IPS-15b (cell line): Measurements from ENCODE around the gene COX4I2.
"Not testable (repeated sequence)": the region's sequence is repeated elsewhere in the genome, so short reads cannot be mapped to it uniquely, and the experiment has no call there.

Experiments used
- H3K27me3 ChIP-seq: one replicate; pipeline ENCODE4 v1.6.1; 2013; ENCODE audit warnings: low read length; ENCODE audit not compliant: control insufficient read depth, insufficient read depth
- H3K36me3 ChIP-seq: one replicate; pipeline ENCODE4 v1.6.1; 2013; ENCODE audit warnings: low read length; ENCODE audit not compliant: control insufficient read depth, insufficient read depth
- H3K4me1 ChIP-seq: one replicate; pipeline ENCODE4 v1.6.1; 2013; ENCODE audit warnings: mild to moderate bottlenecking, low read length; ENCODE audit not compliant: control insufficient read depth, insufficient read depth
- H3K4me3 ChIP-seq: one replicate; pipeline ENCODE4 v1.5.1; 2013; ENCODE audit warnings: low read depth, low read length
- H3K9ac ChIP-seq: one replicate; pipeline ENCODE4 v1.6.1; 2013; ENCODE audit warnings: low read depth, mild to moderate bottlenecking, low read length
- H3K9me3 ChIP-seq: one replicate; pipeline ENCODE4 v1.6.1; 2013; ENCODE audit warnings: mild to moderate bottlenecking, low read length; ENCODE audit not compliant: control insufficient read depth, insufficient read depth

COX4I2 gene

GRCh38 chr20:31642837-31643236 lies 5.1 kb downstream of the COX4I2 start:
- Histone ChIP-seq H3K4me3 (no peak overlapping the region), H3K9me3 (no peaks in the 10 kb centered on the region), H3K4me1 (no peaks in the 10 kb centered on the region), H3K27me3 (peaks cover 3% of the 10 kb centered on the region), H3K36me3 (no peaks in the 10 kb centered on the region), H3K9ac (no peak overlapping the region)

DNA sequence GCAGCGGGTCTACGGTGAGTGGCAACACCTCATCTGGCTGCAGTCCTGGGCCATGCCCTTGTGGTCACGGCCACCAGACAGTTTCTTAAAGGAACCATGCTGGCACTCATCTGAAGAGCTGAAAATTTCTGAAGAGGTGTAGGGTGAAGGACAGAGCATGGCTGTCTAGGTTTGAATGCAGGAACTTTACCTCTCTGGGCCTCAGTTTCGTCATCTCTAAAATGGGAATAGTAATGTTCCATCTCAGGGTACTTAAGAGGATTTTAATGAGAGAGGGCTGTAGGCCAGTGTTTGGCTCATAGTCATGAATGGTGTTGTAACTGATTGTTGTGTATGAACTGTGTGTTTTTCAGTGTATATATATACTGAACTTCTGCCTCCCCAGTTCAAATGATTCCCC lies 5.8 kb downstream of the COX4I2 start:
- Histone ChIP-seq H3K4me1 (no peaks in the 10 kb centered on the region), H3K36me3 (no peaks in the 10 kb centered on the region), H3K9me3 (no peaks in the 10 kb centered on the region), H3K27me3 (peaks cover 3% of the 10 kb centered on the region), H3K4me3 (no peak overlapping the region), H3K9ac (no peak overlapping the region)

- no peaks in the 10 kb centered on the region for H3K36me3 ChIP-seq
- no peak overlapping the region for H3K4me3 ChIP-seq
- H3K9me3 ChIP-seq: no peaks in the 10 kb centered on the region
- no peak overlapping the region for H3K9ac ChIP-seq
- H3K4me1 ChIP-seq: no peaks in the 10 kb centered on the region
- no peaks in the 10 kb centered on the region for H3K27me3 ChIP-seq
These were observed 7.0 kb downstream of the COX4I2 start for GRCh38 chr20:31644701-31645100.

DNA sequence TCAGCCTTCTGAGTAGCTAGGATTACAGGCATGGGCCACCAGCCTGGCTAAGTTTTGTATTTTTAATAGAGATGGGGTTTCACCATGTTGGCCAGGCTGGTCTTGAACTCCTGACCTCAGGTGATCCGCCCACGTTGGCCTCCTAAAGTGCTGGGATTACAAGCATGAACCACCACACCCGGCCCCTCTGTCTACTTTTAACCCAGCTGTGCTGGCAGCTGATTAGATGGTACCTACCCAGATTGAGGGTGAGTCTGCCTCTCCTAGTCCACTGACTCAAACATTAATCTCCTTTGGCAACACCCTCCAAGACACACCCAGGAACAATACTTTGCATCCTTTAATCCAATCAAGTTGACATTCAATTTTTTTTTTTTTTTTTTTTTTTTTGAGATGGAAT lies 10.4 kb downstream of the COX4I2 start:
- H3K4me1 ChIP-seq, H3K4me3 ChIP-seq, H3K9ac ChIP-seq, H3K27me3 ChIP-seq, H3K36me3 ChIP-seq, H3K9me3 ChIP-seq: not testable (repeated sequence)

DNA sequence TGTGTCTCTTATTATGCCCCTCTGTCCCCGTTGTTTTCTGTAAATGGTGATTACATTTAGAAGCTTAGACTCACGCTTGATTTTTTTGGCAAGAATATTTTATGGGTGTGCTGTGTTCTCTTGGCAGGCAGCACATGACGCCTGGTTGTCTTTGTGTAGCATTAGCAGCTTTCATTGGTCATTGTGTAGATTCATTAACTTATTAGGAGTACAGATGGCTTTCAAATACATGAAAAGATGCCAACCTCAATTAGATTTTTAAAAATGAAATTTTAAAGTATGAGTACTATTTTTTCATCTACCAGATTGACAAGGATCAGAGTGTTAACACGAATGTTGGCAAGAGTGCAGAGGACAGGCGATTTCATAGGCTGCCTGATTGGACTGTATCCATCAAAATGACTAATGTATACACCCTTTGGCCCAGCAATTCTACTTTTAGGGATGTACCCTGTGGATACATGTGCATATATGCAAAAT lies 15.2 kb downstream of the COX4I2 start:
- Histone ChIP-seq H3K4me3 (no peak overlapping the region), H3K36me3 (no peaks in the 10 kb centered on the region), H3K9me3 (no peaks in the 10 kb centered on the region), H3K9ac (no peak overlapping the region), H3K4me1 (no peaks in the 10 kb centered on the region), H3K27me3 (no peaks in the 10 kb centered on the region)

- no peak overlapping the region for H3K9ac ChIP-seq
- H3K4me3 ChIP-seq: no peak overlapping the region
- H3K36me3 ChIP-seq: no peaks in the 10 kb centered on the region
- H3K4me1 ChIP-seq: no peaks in the 10 kb centered on the region
- no peaks in the 10 kb centered on the region for H3K27me3 ChIP-seq
- no peaks in the 10 kb centered on the region for H3K9me3 ChIP-seq
These were observed 15.8 kb downstream of the COX4I2 start for GRCh38 chr20:31653561-31653960.

- Histone ChIP-seq H3K4me3 (no peak overlapping the region), H3K4me1 (no peaks in the 10 kb centered on the region), H3K9ac (no peak overlapping the region), H3K27me3 (no peaks in the 10 kb centered on the region), H3K36me3 (no peaks in the 10 kb centered on the region), H3K9me3 (no peaks in the 10 kb centered on the region)
These were observed 16.8 kb downstream of the COX4I2 start for GRCh38 chr20:31654534-31654933.

GRCh38 chr20:31661625-31662371 lies 24.1 kb downstream of the COX4I2 start:
- Histone ChIP-seq H3K27me3 (no peaks in the 10 kb centered on the region), H3K9me3 (no peaks in the 10 kb centered on the region), H3K4me1 (peaks cover 10% of the 10 kb centered on the region), H3K9ac (no peak overlapping the region), H3K36me3 (peaks cover 22% of the 10 kb centered on the region), H3K4me3 (peak overlapping the region; percentile 58)

GRCh38 chr20:31662372-31662854 lies 24.7 kb downstream of the COX4I2 start:
- Histone ChIP-seq H3K4me1 (peaks cover 10% of the 10 kb centered on the region), H3K4me3 (peak overlapping the region; percentile 58), H3K27me3 (no peaks in the 10 kb centered on the region), H3K36me3 (peaks cover 22% of the 10 kb centered on the region), H3K9me3 (no peaks in the 10 kb centered on the region), H3K9ac (no peak overlapping the region)

DNA sequence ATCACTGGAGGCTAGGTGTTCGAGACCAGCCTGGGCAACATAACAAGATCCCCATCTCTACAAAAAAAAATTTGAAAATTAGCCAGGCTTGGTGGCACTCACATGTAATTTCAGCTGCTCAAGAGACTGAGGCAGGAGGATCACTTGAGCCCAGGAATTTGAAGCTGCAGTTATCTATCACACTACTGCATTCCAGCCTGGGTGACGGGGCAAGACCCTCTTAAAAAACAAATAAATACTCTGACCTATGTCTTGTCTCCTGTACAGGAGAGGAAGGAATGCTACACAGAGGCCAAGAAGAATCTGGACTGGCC lies 25.8 kb downstream of the COX4I2 start:
- H3K4me3 ChIP-seq: no peak overlapping the region
- H3K9me3 ChIP-seq: no peaks in the 10 kb centered on the region
- H3K36me3 ChIP-seq: peaks cover 22% of the 10 kb centered on the region
- H3K9ac ChIP-seq: no peak overlapping the region
- H3K4me1 ChIP-seq: peaks cover 10% of the 10 kb centered on the region
- H3K27me3 ChIP-seq: no peaks in the 10 kb centered on the region

GRCh38 chr20:31663838-31664695 lies 26.4 kb downstream of the COX4I2 start:
- H3K36me3 ChIP-seq: peaks cover 22% of the 10 kb centered on the region
- peaks cover 10% of the 10 kb centered on the region for H3K4me1 ChIP-seq
- H3K4me3 ChIP-seq: no peak overlapping the region
- no peak overlapping the region for H3K9ac ChIP-seq
- H3K27me3 ChIP-seq: no peaks in the 10 kb centered on the region
- no peaks in the 10 kb centered on the region for H3K9me3 ChIP-seq
